ENCODE data around the gene SLX4IP.

SLX4IP gene

GRCh38 chr20:10644458-10645204 is 209.5 kb downstream of the SLX4IP start:
- no peak for DNase-seq
- ATAC-seq (replicated peaks), result no peak
- H3K36me3 Mint-ChIP-seq (ENCODE audit: insufficient read depth), result no peaks in the 10 kb centered on the region
- H3K4me1 Mint-ChIP-seq (ENCODE audit: low read depth in 2 of 2), result no peaks in the 10 kb centered on the region
- peaks cover 20 to 21% of the 10 kb centered on the region in 2 donors for H3K27me3 Mint-ChIP-seq
- no peak overlapping the region for H3K27ac Mint-ChIP-seq
- no peaks in the 10 kb centered on the region for H3K9me3 Mint-ChIP-seq
- no peak overlapping the region for H3K4me3 Mint-ChIP-seq

GRCh38 chr20:10645205-10645570 is 210.1 kb downstream of the SLX4IP start:
- H3K27me3 Mint-ChIP-seq, result peaks cover 20 to 27% of the 10 kb centered on the region in 2 donors
- ATAC-seq (replicated peaks) (no peak), DNase-seq (no peak)
- no peaks in the 10 kb centered on the region for H3K9me3 Mint-ChIP-seq
- H3K4me1 Mint-ChIP-seq (ENCODE audit: low read depth in 2 of 2), result no peaks in the 10 kb centered on the region
- H3K4me3 Mint-ChIP-seq, result no peak overlapping the region
- H3K36me3 Mint-ChIP-seq (ENCODE audit: insufficient read depth), result no peaks in the 10 kb centered on the region
- no peak overlapping the region for H3K27ac Mint-ChIP-seq

- ATAC-seq (replicated peaks) (no peak), DNase-seq (no peak)
- H3K27me3 Mint-ChIP-seq, result peaks cover 20 to 35% of the 10 kb centered on the region in 2 donors
- no peak overlapping the region for H3K27ac Mint-ChIP-seq
- H3K4me3 Mint-ChIP-seq, result no peak overlapping the region
- H3K4me1 Mint-ChIP-seq (ENCODE audit: low read depth in 2 of 2), result no peaks in the 10 kb centered on the region
- no peaks in the 10 kb centered on the region for H3K36me3 Mint-ChIP-seq (ENCODE audit: insufficient read depth)
- H3K9me3 Mint-ChIP-seq, result no peaks in the 10 kb centered on the region
These were observed 210.9 kb downstream of the SLX4IP start for GRCh38 chr20:10646006-10646405.

GRCh38 chr20:10646886-10647420 is 211.8 kb downstream of the SLX4IP start:
- Mint-ChIP-seq H3K4me3 (no peak overlapping the region), H3K27ac (no peak overlapping the region), H3K36me3 (ENCODE audit: insufficient read depth) (no peaks in the 10 kb centered on the region), H3K4me1 (ENCODE audit: low read depth in 2 of 2) (no peaks in the 10 kb centered on the region), H3K27me3 (peaks cover 20 to 44% of the 10 kb centered on the region in 2 donors), H3K9me3 (no peaks in the 10 kb centered on the region)
- no peak for ATAC-seq (replicated peaks)
- no peak for DNase-seq

GRCh38 chr20:10647471-10647870 is 212.4 kb downstream of the SLX4IP start:
- Mint-ChIP-seq H3K4me3 (no peak overlapping the region), H3K27ac (no peak overlapping the region), H3K27me3 (peaks cover 20 to 50% of the 10 kb centered on the region in 2 donors), H3K4me1 (ENCODE audit: low read depth in 2 of 2) (no peaks in the 10 kb centered on the region), H3K9me3 (no peaks in the 10 kb centered on the region), H3K36me3 (ENCODE audit: insufficient read depth) (no peaks in the 10 kb centered on the region)
- no peak for ATAC-seq (replicated peaks)
- no peak for DNase-seq

- Mint-ChIP-seq H3K27me3 (peaks cover 20 to 53% of the 10 kb centered on the region in 2 donors), H3K27ac (no peak overlapping the region), H3K9me3 (no peaks in the 10 kb centered on the region), H3K4me3 (no peak overlapping the region), H3K36me3 (ENCODE audit: insufficient read depth) (no peaks in the 10 kb centered on the region), H3K4me1 (ENCODE audit: low read depth in 2 of 2) (no peaks in the 10 kb centered on the region)
- DNase-seq (no peak), ATAC-seq (replicated peaks) (no peak)
These were observed 212.8 kb downstream of the SLX4IP start for GRCh38 chr20:10647909-10648308.

- peaks cover 16 to 54% of the 10 kb centered on the region in 2 donors for H3K27me3 Mint-ChIP-seq
- no peaks in the 10 kb centered on the region for H3K36me3 Mint-ChIP-seq (ENCODE audit: insufficient read depth)
- H3K27ac Mint-ChIP-seq, result no peak overlapping the region
- no peaks in the 10 kb centered on the region for H3K9me3 Mint-ChIP-seq
- no peaks in the 10 kb centered on the region for H3K4me1 Mint-ChIP-seq (ENCODE audit: low read depth in 2 of 2)
- no peak for ATAC-seq (replicated peaks)
- no peak overlapping the region for H3K4me3 Mint-ChIP-seq
- no peak for DNase-seq
These were observed 213.5 kb downstream of the SLX4IP start for GRCh38 chr20:10648651-10649050.

GRCh38 chr20:10649080-10649796 is 214.1 kb downstream of the SLX4IP start:
- ATAC-seq (replicated peaks) (no peak), DNase-seq (no peak)
- Mint-ChIP-seq H3K27me3 (peaks cover 21 to 60% of the 10 kb centered on the region in 2 donors), H3K9me3 (no peaks in the 10 kb centered on the region), H3K27ac (no peak overlapping the region), H3K4me3 (no peak overlapping the region), H3K36me3 (ENCODE audit: insufficient read depth) (no peaks in the 10 kb centered on the region), H3K4me1 (ENCODE audit: low read depth in 2 of 2) (no peaks in the 10 kb centered on the region)

- Mint-ChIP-seq H3K4me3 (no peak overlapping the region), H3K27ac (no peak overlapping the region), H3K9me3 (no peaks in the 10 kb centered on the region), H3K27me3 (peaks cover 27 to 65% of the 10 kb centered on the region in 2 donors), H3K36me3 (ENCODE audit: insufficient read depth) (no peaks in the 10 kb centered on the region), H3K4me1 (ENCODE audit: low read depth in 2 of 2) (no peaks in the 10 kb centered on the region)
- DNase-seq (no peak), ATAC-seq (replicated peaks) (no peak)
These were observed 214.7 kb downstream of the SLX4IP start for GRCh38 chr20:10649797-10650160.

- Mint-ChIP-seq H3K4me1 (ENCODE audit: low read depth in 2 of 2) (no peaks in the 10 kb centered on the region), H3K4me3 (no peak overlapping the region), H3K9me3 (no peaks in the 10 kb centered on the region), H3K36me3 (ENCODE audit: insufficient read depth) (peaks cover 2% of the 10 kb centered on the region), H3K27me3 (peaks cover 39 to 81% of the 10 kb centered on the region in 2 donors), H3K27ac (no peak overlapping the region)
- no peak for DNase-seq
- no peak for ATAC-seq (replicated peaks)
These were observed 216.3 kb downstream of the SLX4IP start for GRCh38 chr20:10651227-10651990.

- no peaks in the 10 kb centered on the region for H3K4me1 Mint-ChIP-seq (ENCODE audit: low read depth in 2 of 2)
- no peak for ATAC-seq (replicated peaks)
- H3K4me3 Mint-ChIP-seq, result no peak overlapping the region
- DNase-seq, result no peak
- H3K27ac Mint-ChIP-seq, result no peak overlapping the region
- H3K36me3 Mint-ChIP-seq (ENCODE audit: insufficient read depth), result peaks cover 2% of the 10 kb centered on the region
- H3K27me3 Mint-ChIP-seq, result peaks cover 39 to 80% of the 10 kb centered on the region in 2 donors
- no peaks in the 10 kb centered on the region for H3K9me3 Mint-ChIP-seq
These were observed 217.1 kb downstream of the SLX4IP start for GRCh38 chr20:10652185-10652584.

GRCh38 chr20:10652660-10653261 is 217.7 kb downstream of the SLX4IP start:
- H3K27me3 Mint-ChIP-seq, result peaks cover 37 to 77% of the 10 kb centered on the region in 2 donors
- peaks cover 2% of the 10 kb centered on the region for H3K36me3 Mint-ChIP-seq (ENCODE audit: insufficient read depth)
- H3K9me3 Mint-ChIP-seq, result no peaks in the 10 kb centered on the region
- DNase-seq, result no peak
- H3K4me1 Mint-ChIP-seq (ENCODE audit: low read depth in 2 of 2), result no peaks in the 10 kb centered on the region
- H3K27ac Mint-ChIP-seq, result no peak overlapping the region
- no peak overlapping the region for H3K4me3 Mint-ChIP-seq
- no peak for ATAC-seq (replicated peaks)

GRCh38 chr20:10653599-10654249 is 218.6 kb downstream of the SLX4IP start:
- H3K27me3 Mint-ChIP-seq, result peaks cover 31 to 77% of the 10 kb centered on the region in 2 donors
- ATAC-seq (replicated peaks) (no peak), DNase-seq (no peak)
- peaks cover 2% of the 10 kb centered on the region for H3K36me3 Mint-ChIP-seq (ENCODE audit: insufficient read depth)
- H3K27ac Mint-ChIP-seq, result no peak overlapping the region
- H3K4me1 Mint-ChIP-seq (ENCODE audit: low read depth in 2 of 2), result no peaks in the 10 kb centered on the region
- no peaks in the 10 kb centered on the region for H3K9me3 Mint-ChIP-seq
- H3K4me3 Mint-ChIP-seq, result no peak overlapping the region

Measured in effector memory CD8-positive, alpha-beta T cell (primary cell).